Measurements from ENCODE around the gene TBC1D16.

The TBC1D16 gene

GRCh38 chr17:80065478-80066170 is 30.0 kb upstream of the TBC1D16 start:
- no peak for DNase-seq (ENCODE audit: low read depth, low spot score)
- CTCF ChIA-PET, result interaction anchor here (1.2 kb wide), 1 partner anchor 36 kb away, joined by 4 read pairs; the partner anchor contains the start of gene GAA
- H3K4me3 ChIP-seq (ENCODE audit: low read depth, low read length), result no peak overlapping the region
- POLR2A ChIA-PET, result no interaction called here
- TF ChIP-seq CTCF (IDR thresholded peaks at IDR 0.05; ENCODE audit: insufficient read depth, low read length, missing control alignments), result no peak

- H3K4me3 ChIP-seq (ENCODE audit: low read depth, low read length), result no peak overlapping the region
- no peak for DNase-seq (ENCODE audit: low read depth, low spot score)
- TF ChIP-seq CTCF (IDR thresholded peaks at IDR 0.05; ENCODE audit: insufficient read depth, low read length, missing control alignments), result no peak
- CTCF ChIA-PET, result interaction anchor here (0.9 to 1.1 kb wide), 2 partner anchors 18 to 56 kb away, joined by 3 to 5 read pairs; no protein-coding TSS in a partner anchor
- POLR2A ChIA-PET, result no interaction called here
Observed at GRCh38 chr17:80064696-80065095, 29.0 kb upstream of the TBC1D16 start.

GRCh38 chr17:80063830-80064585 is 28.3 kb upstream of the TBC1D16 start:
- POLR2A ChIA-PET, result no interaction called here
- CTCF ChIA-PET, result interaction anchor here (0.9 to 1.1 kb wide), 2 partner anchors 19 to 55 kb away, joined by 3 to 5 read pairs; no protein-coding TSS in a partner anchor
- DNase-seq (ENCODE audit: low read depth, low spot score), result no peak
- H3K4me3 ChIP-seq (ENCODE audit: low read depth, low read length), result no peak overlapping the region
- no peak for TF ChIP-seq CTCF (IDR thresholded peaks at IDR 0.05; ENCODE audit: insufficient read depth, low read length, missing control alignments)

GRCh38 chr17:80061421-80061820 is 25.7 kb upstream of the TBC1D16 start:
- H3K4me3 ChIP-seq (ENCODE audit: low read depth, low read length), result no peak overlapping the region
- DNase-seq (ENCODE audit: low read depth, low spot score), result no peak
- CTCF ChIA-PET, result interaction anchor here (1.0 kb wide), 1 partner anchor 40 kb away, joined by 3 read pairs; the partner anchor contains the start of gene GAA
- no peak for TF ChIP-seq CTCF (IDR thresholded peaks at IDR 0.05; ENCODE audit: insufficient read depth, low read length, missing control alignments)
- POLR2A ChIA-PET, result no interaction called here

GRCh38 chr17:80060644-80061043 is 25.0 kb upstream of the TBC1D16 start:
- TF ChIP-seq CTCF (IDR thresholded peaks at IDR 0.05; ENCODE audit: insufficient read depth, low read length, missing control alignments), result no peak
- DNase-seq (ENCODE audit: low read depth, low spot score), result no peak
- CTCF ChIA-PET, result interaction anchor here (1.4 kb wide), 1 partner anchor 21 kb away, joined by 4 read pairs; no protein-coding TSS in a partner anchor
- H3K4me3 ChIP-seq (ENCODE audit: low read depth, low read length), result no peak overlapping the region
- POLR2A ChIA-PET, result no interaction called here

Measured in AG04449 (cell line).